Measurements from ENCODE around the gene TMEM179.
A peak's percentile ranks its signal among the peaks of the same experiment; 100 is the strongest.

The TMEM179 gene

GRCh38 chr14:104569435-104569834, 35.1 kb downstream of the TMEM179 start:
- DNase-seq (no peak), ATAC-seq (no peak)

DNA sequence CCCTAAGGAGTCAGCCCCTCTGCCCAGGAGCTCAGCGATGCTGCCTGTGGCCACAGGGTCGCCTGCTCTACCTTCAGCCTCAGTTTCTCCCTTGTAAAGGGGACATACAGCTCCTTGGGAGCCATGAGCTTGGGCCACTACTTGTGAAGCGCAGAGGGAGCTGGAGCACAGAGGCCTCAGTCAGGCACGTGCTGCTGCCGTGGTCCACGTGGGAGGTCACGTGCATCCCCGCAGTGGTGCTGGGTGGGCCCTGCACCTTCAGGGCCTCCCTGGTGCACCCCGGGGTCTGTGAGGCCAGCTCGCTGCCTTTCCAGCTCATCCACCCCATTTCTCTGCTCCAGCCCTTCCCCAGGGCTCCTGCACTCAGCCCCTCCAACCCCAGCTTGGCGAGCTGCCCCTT, 36.0 kb downstream of the TMEM179 start:
- DNase-seq (no peak), ATAC-seq (no peak)

GRCh38 chr14:104567957-104568225, 36.7 kb downstream of the TMEM179 start:
- DNase-seq (no peak), ATAC-seq (no peak)

- DNase-seq (no peak), ATAC-seq (no peak)
Measured at GRCh38 chr14:104567141-104567956, 37.2 kb downstream of the TMEM179 start.

GRCh38 chr14:104564744-104565679, 39.6 kb downstream of the TMEM179 start:
- no peak for DNase-seq

DNA sequence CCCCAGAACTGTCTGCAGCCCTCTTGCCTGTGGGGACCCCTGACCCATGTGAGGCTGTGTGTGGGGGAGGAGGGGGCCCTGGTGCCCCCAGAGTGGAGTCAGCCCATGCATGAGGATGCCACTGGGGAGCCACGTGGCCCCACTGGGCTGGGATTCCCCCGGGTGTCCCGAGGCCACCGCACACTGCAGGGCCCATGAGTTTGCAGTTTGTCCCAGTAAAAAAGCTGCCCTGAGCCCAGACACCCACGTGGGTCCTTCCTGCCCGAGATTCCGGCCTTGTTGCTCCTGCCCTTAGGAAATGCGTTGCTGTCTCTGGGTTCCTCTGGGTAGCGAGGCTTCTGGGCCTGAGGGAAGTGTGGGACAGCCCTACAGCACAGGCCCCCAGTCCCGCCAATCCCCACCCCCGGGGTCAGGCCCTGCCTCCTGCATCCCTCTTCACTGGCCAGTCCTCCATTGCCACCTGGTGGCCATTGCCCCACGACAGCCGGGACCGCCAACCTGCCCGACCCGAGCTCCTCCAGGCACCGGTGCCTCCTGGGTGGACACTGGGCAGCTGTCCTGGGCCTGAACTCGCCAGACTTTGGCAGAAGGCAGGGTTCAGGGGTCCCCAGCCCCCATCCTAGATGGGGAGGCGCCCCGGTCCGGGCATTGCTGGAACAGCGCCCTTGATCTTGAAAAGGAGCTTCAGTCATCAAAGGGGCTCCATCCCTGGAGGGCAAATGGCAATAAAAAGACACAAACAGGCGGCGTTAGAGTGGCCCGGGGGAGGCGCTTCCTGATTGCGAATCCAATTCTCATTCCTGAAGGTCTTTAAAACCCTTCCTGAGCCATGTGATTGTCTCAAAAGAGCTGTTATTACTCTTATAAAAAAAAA, 40.6 kb downstream of the TMEM179 start:
- DNase-seq (peak; percentile 69), ATAC-seq (peak; percentile 53)

More at GRCh38 chr14:104564744-104565679, 39.6 kb downstream of the TMEM179 start:
- no peak for ATAC-seq

GRCh38 chr14:104563191-104563741, 41.3 kb downstream of the TMEM179 start:
- DNase-seq (no peak), ATAC-seq (no peak)

- no peak for ATAC-seq
Measured at GRCh38 chr14:104562606-104563005, 42.0 kb downstream of the TMEM179 start.

DNA sequence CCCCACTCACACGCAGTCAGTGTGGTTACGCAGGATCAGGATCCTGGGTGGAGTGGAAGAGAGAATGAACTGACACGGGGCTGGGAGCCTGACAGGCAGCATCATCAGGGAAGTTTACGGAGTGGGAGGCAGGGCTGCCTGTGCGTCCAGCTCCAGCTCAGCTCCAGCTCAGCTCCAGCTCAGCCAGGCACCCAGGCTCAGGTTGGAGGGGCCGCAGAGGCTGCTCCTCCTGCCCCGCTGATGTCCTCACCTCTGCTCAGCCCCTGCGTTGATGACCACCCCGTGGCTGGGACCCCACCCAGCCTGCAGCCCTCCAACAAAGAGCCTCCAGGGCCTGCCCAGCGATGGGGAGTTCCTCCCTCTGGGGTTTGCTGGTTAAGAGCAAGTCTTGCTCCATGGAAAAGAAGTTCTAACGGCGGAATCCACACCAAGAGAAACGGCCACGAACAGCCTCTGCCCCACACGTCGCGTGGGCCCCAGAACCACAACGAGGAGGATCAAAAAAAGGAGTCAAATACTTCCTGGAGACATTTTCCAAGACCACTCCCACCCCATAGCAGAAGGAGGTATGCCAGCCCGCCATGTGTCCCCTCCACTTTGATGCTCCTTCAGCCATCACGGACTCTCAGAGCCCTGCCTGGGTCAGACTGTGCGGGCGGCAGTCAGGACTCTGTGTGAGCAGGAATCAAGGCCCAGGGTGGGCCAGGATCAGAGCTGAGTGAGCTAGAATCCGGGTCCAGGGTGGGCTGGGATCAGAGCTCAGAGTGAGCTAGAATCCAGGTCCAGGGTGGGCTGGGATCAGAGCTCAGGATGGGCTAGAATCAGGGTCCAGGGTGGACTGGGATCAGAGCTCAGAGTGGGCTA, 42.7 kb downstream of the TMEM179 start:
- ATAC-seq, result no peak

More at GRCh38 chr14:104562606-104563005, 42.0 kb downstream of the TMEM179 start:
- DNase-seq, result no peak

DNA sequence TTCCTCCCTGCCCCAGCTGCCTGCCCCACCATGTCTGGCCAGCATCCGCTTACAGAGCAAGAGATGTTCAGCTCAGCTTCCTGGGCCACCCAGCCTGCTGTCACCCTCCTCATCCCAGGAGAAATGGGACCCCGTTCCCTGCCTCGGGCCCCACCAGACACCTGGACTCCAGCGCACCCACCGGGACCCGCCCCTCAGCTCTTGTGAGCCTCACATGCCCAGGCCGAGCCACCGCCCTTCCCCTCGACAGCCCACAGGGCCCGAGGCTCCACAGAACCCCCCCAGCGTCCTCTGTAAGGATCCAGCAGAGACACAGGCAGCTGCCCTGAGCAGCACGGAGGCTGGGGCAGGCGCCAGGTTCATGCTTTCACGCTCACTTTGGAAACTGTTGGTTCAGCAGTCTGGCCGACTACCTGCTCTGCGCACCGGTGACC, 43.4 kb downstream of the TMEM179 start:
- no peak for DNase-seq
- ATAC-seq, result no peak

More for the DNA sequence above, 42.7 kb downstream of the TMEM179 start:
- DNase-seq, result no peak

DNA sequence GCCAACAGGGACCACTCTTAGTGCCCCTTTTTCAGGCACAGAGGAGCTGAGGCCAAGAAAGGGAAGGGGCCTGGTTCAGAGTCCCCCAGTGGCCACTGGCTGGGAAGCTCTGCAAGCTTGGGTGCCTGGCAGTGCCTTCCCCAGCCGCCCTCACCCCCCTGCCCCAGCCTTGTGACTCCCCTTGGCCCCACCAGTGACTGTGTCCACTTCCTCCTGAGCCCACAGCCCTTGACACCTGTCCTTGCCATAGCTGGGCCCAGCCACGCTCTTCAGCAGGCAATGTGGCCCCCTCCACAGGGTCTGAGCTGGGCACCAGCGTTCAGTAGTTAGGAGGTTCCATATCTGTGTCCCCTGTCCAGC, 44.0 kb downstream of the TMEM179 start:
- DNase-seq, result no peak
- no peak for ATAC-seq

DNA sequence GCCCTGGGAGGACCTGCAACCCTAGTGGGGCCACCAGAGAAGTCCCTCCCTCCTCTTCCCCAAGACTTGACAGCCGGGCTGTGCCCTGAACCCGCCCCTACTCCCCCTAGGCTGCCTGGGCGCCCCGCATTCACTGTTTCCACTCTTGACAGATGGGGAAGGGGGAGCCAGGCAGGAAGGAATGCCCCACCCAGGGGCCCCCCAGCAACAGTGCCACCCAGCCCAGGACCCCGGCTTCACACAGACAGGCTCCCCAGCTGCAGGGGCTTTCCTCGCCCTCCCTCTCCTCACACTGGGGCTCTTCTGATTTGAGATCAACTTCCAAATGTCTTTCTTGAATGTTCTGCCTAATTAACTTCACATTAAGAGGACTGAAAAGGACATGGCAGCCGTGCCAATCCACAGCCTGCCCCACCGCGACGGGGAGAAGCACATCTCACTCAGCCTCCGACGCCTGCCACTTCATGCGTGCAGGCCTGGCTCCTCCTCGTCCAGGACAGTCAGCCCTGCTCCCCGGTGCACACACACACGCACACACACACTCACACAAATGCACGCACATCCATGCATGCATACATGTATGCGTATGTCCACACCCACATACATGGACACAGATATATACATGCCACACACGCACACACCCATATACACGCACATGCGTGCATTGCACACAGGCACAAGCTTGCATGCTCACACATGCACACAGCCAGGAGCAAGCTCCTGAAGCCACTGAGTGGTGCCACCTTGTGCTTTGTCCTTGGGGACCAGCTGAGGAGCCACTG, 44.6 kb downstream of the TMEM179 start:
- ATAC-seq, result no peak
- no peak for DNase-seq

- no peak for ATAC-seq
- no peak for DNase-seq
Measured at GRCh38 chr14:104559028-104559803, 45.4 kb downstream of the TMEM179 start.

DNA sequence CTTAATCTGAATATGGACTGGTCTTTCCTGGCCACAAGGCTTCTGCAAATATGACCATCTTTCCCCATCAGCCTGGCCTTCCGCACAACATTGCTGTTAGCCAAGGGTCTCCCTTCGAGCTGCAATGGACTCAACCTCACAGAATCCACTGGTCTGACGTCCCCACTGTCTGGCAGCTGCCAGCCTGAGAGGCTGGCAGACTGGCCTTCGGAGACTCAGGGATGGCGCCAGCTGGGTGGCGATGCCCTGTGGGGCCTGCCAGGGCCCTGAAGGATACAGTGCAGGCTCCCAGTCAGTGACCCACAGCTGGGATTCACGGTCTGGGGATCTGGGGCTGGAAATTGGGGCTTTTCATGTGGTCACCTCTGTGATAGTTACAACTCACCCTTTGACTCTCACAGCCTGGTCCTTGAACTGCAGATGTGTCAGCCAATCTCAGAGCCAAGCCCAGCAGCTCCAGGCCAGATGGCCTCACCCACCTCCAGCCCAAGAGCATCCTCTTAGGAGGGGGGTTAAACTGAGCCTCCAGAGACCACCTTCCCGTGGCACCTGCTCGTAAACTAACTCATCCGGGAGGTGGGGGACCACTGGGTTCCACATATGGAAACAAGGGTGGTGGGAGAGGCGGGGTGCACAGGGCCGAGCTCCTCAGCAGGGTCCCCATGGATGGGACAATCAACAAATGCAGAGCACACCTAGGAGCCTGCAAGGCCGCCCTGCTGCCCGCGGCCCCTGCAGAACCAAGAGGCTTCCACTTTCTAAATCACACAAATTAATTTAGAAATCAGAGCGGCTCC, 46.1 kb downstream of the TMEM179 start:
- ATAC-seq (no peak), DNase-seq (no peak)

- DNase-seq, result no peak
- no peak for ATAC-seq
Measured at GRCh38 chr14:104557766-104558165, 46.8 kb downstream of the TMEM179 start.

DNA sequence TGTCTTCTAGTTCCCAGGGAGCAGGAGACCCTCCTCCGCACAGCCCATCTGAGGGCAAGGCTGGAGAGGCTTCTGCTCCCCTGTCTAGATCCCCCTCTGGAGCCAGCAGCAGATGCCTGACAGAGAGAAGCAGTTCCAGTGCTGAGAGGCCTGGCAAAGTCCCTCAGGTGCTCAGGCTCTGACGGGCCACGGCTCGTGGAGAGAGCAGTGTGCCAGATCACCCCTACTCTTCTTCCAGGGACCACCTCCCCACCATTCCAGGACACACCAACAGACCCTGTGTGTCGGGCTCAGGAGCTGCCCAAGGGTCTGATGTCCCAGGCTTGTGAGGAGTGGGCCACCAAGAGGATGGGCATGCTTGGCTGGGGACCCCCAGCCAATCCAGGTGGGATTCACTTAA, 47.5 kb downstream of the TMEM179 start:
- ATAC-seq, result no peak
- DNase-seq, result no peak

DNA sequence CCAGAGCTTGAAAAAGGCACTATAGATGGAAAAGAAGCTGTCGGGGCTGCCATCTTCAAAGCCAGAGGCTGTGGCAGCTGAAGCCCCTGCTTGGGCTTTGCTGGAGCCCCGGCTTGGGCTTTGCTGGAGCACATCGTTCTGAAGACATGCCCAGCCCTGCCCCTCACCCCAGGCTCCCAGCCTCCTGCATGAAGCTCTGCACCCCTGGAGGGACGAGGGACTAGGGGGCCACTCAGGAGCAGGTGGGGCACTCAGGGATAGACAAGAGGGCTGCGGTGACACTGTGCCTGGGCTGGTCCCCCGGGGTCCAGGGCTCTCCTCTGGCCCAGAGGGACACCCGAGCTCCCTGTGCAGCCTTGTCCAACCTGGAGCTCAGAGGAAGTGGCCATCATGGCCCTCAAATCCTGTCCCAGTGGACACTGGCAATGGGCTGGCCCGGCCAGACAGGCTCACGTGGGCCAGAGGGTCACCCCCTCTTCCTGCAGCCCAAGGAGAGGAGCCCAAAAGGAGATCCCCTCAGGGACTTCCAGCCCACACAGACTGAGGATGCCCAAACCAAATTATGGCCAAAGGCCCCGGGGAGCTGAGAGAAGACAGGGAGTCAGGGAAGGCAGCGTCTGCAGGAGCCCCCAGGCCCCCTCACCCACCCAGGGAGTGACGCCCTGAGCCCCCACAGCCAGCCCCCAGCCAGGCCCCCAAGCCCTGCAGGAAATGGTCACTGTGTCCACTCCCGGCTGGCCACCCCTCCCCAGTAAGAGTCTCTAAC, 48.1 kb downstream of the TMEM179 start:
- DNase-seq (no peak), ATAC-seq (no peak)
